Left lung (tissue), 10 donors: ENCODE results near the gene RPGRIP1L. TPM values are rescaled to one million over a fixed set of nuclear protein-coding genes. Genes with fewer than 3 reads are reported as not detected.

Experiments
- ATAC-seq: fragments of 200-7000 bp; cut with Tn5 transposase; one replicate; pipeline ENCODE4 v1.9.1; 2020; ENCODE audit warnings: moderate library complexity
- DNase-seq, 4 donors: peaks; one replicate each; pipeline ENCODE4 v3.0.0-alpha.2; 2013 to 2020
- H3K27ac ChIP-seq, 2 donors: fragments of 200-600 bp; sonication (generic) in 1 of 2; one replicate each; pipeline versions ENCODE4 v1.5.0 to v1.8.0; 2020 to 2021
- H3K27me3 ChIP-seq, 2 donors: fragments of 200-600 bp; sonication (generic) in 1 of 2; one replicate each; pipeline versions ENCODE4 v1.5.0 to v1.8.0; 2020 to 2021
- H3K36me3 ChIP-seq, 2 donors: fragments of 200-600 bp; sonication (generic) in 1 of 2; one replicate each; pipeline versions ENCODE4 v1.5.0 to v1.8.0; 2020 to 2021
- H3K4me1 ChIP-seq, 2 donors: fragments of 200-600 bp; one replicate each; pipeline ENCODE4 v1.8.0; 2021
- H3K4me3 ChIP-seq, 2 donors: fragments of 200-600 bp; sonication (generic) in 1 of 2; one replicate each; pipeline versions ENCODE4 v1.5.0 to v1.8.0; 2020 to 2021; ENCODE audit warnings: mild to moderate bottlenecking in 1 of 2
- H3K9me3 ChIP-seq, 2 donors: fragments of 200-600 bp; sonication (generic) in 1 of 2; one replicate each; pipeline versions ENCODE4 v1.5.0 to v1.8.0; 2020 to 2021
- intact Hi-C, 2 donors: fragments of 100-400 bp; cut with DNase I; formaldehyde crosslinking; loops; one replicate each; pipeline versions ENCODE4 v1.11.2 to v1.14.2; 2022
- polyA plus RNA-seq, 6 donors: library from polyadenylated mRNA; unstranded; fragments of 120-200 nt; gene quantifications; one replicate each; pipeline ENCODE4 v1.2.1, GENCODE V29; 2013; ENCODE audit not compliant: insufficient read length in 6 of 6
- total RNA-seq, 2 donors: library from RNA; stranded (reverse); fragmentation: NEBNext Ultra II Directional; extraction: Animal tissue kit (Norgen Biotek cat#: 25700); gene quantifications; one replicate each; pipeline ENCODE4 v1.2.1, GENCODE V29; 2021
- TF ChIP-seq, protein P1 (sequence below), 2 donors: fragments of 200-600 bp; sonication (generic) in 1 of 2; IDR thresholded peaks; one replicate each; pipeline versions ENCODE4 v1.5.0 to v1.8.0; 2021; ENCODE audit warnings: antibody characterized with exemption in 2 of 2
- donor health status: DM: no; HTN: yes; CAD: no.
- donor health status: DM: no; HTN: no; CAD: no.

The RPGRIP1L gene
- total and polyA plus RNA-seq, 8 donors = 8.0 to 18.2 (median 16.3) TPM

DNA sequence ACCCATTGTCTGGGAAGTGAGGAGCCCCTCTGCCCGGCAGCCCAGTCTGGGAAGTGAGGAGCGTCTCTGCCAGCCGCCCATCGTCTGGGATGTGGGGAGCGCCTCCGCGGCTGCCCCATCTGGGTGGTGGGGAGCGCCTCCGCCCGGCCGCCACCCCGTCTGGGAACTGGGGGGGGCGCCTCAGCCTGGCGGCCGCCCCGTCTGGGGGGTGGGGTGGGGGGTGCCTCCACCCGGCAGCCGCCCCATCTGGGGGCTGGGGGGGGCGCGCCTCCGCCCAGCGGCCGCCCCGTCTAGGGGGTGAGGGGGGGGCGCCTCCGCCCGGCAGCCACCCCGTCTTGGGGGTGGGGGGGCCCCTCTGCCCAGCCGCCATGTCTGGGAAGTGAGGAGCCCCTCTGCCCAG is 78.4 kb downstream of the RPGRIP1L start:
- no peak overlapping the region for H3K4me3 ChIP-seq
- H3K9me3 ChIP-seq = no peaks in the 10 kb centered on the region
- no peak for ATAC-seq
- intact Hi-C loops = no loop called here
- TF ChIP-seq, protein P1, sequence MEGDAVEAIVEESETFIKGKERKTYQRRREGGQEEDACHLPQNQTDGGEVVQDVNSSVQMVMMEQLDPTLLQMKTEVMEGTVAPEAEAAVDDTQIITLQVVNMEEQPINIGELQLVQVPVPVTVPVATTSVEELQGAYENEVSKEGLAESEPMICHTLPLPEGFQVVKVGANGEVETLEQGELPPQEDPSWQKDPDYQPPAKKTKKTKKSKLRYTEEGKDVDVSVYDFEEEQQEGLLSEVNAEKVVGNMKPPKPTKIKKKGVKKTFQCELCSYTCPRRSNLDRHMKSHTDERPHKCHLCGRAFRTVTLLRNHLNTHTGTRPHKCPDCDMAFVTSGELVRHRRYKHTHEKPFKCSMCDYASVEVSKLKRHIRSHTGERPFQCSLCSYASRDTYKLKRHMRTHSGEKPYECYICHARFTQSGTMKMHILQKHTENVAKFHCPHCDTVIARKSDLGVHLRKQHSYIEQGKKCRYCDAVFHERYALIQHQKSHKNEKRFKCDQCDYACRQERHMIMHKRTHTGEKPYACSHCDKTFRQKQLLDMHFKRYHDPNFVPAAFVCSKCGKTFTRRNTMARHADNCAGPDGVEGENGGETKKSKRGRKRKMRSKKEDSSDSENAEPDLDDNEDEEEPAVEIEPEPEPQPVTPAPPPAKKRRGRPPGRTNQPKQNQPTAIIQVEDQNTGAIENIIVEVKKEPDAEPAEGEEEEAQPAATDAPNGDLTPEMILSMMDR (IDR thresholded peaks at IDR 0.05) = no peak
- DNase-seq = peak in 1 of 4 donors; percentile 74
- H3K36me3 ChIP-seq = no peaks in the 10 kb centered on the region
- H3K27me3 ChIP-seq = no peaks in the 10 kb centered on the region
- H3K4me1 ChIP-seq = no peaks in the 10 kb centered on the region
- H3K27ac ChIP-seq = no peak overlapping the region

DNA sequence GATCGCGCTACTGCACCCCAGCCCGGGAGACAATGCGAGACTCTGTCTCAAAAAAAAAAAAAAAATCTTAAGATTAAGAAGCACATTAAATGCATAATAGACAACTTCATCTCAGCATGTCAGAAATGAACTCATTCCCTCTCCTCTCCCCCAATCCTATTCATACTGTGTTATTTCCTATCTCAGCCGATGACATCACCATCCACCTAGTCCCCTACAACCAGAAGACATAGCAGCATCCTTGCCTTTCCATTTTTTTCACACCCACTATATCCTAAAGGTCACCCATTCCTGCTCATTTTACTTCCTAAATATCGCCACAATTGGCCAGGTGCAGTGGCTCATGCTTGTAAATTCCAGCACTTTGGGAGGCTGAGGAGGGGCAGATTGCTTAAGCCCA is 81.3 kb downstream of the RPGRIP1L start:
- H3K27me3 ChIP-seq = no peaks in the 10 kb centered on the region
- H3K36me3 ChIP-seq = no peaks in the 10 kb centered on the region
- H3K4me3 ChIP-seq = no peak overlapping the region
- intact Hi-C loops = no loop called here
- ATAC-seq (no peak), DNase-seq (no peak)
- H3K9me3 ChIP-seq = no peaks in the 10 kb centered on the region
- H3K4me1 ChIP-seq = no peaks in the 10 kb centered on the region
- H3K27ac ChIP-seq = no peak overlapping the region
- TF ChIP-seq, protein P1 (IDR thresholded peaks at IDR 0.05) = no peak

DNA sequence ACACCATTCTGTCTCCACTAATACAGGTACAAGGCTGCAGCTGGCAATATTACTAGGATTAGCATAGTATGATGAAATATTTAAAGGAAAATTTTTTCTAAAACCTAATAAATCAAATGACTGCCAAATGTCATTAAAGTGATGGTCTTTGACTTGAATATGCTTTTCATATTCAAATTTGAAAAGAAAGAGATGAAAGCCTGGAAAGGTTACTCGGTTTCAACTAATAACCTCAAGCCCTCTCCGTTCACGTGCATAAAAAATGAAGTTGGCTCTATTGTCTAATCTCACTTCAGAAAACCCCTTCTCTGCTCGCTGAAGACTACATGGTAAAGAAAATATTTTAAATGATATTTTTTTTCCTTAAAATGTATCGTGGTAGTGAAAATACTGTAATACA is 83.2 kb downstream of the RPGRIP1L start:
- Histone ChIP-seq H3K36me3 (no peaks in the 10 kb centered on the region), H3K4me3 (no peak overlapping the region), H3K27me3 (no peaks in the 10 kb centered on the region), H3K27ac (no peak overlapping the region), H3K9me3 (no peaks in the 10 kb centered on the region), H3K4me1 (no peaks in the 10 kb centered on the region)
- ATAC-seq (no peak), DNase-seq (no peak)
- intact Hi-C loops = no loop called here
- TF ChIP-seq, protein P1 (IDR thresholded peaks at IDR 0.05) = no peak

DNA sequence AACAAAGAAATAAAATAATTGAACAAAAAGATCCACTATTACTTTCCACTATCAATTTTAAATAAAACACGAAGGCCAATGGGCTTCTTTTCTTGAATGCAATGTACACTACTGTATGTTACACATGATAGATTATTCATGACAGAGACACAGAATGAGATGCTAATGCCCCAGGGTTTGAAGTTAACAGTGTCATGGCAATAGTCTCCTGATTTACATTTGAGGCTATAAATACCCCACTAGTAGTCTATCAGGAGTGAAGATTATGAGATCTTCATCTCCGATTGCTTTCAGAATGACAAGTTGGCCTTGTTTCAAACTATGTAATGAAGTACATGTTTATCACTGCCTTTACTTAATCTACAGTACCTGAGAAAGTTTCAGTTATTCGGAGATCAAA is 84.4 kb downstream of the RPGRIP1L start:
- no peak overlapping the region for H3K27ac ChIP-seq
- DNase-seq (no peak), ATAC-seq (no peak)
- no peaks in the 10 kb centered on the region for H3K27me3 ChIP-seq
- TF ChIP-seq, protein P1 (IDR thresholded peaks at IDR 0.05) = no peak
- intact Hi-C loops = no loop called here
- no peaks in the 10 kb centered on the region for H3K9me3 ChIP-seq
- H3K36me3 ChIP-seq = no peaks in the 10 kb centered on the region
- no peak overlapping the region for H3K4me3 ChIP-seq
- no peaks in the 10 kb centered on the region for H3K4me1 ChIP-seq

DNA sequence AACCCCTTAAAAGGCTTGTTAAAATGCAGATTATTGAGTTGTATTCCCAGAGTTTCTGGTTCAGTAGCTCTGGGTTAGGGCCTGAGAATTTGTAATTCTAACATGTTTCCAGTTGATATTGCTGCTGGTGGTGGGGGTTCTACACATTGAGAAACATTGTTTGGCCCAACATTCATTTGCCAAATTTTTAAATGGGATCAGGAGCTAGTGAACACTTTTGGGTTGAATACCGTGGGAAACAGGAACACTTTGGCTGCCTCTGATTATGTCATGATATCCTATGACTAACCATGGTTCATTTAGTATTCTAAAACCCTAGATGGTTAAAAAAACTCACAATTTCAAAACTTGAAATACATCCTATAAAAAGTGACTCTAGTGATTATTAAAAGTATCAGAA is 89.3 kb downstream of the RPGRIP1L start:
- no peak for ATAC-seq
- no peaks in the 10 kb centered on the region for H3K9me3 ChIP-seq
- intact Hi-C loops = no loop called here
- no peaks in the 10 kb centered on the region for H3K36me3 ChIP-seq
- DNase-seq = no peak
- H3K27me3 ChIP-seq = no peaks in the 10 kb centered on the region
- H3K4me1 ChIP-seq = no peaks in the 10 kb centered on the region
- TF ChIP-seq, protein P1 (IDR thresholded peaks at IDR 0.05) = no peak
- H3K4me3 ChIP-seq = no peak overlapping the region
- H3K27ac ChIP-seq = no peak overlapping the region
